Activated CD4-positive, alpha-beta T cell treated with anti-CD3 and anti-CD28 coated beads, Interleukin-2, Interleukin-6, amounts not matched to agents 100 ng/mL and 50 ng/mL, durations not matched to agents 16 hours and 8 hours (primary cell): ENCODE data around the gene ACSF3.

ENCODE experiments used
- DNase-seq: peaks from one replicate; pipeline ENCODE4 v3.0.0-alpha.2; 2020

The ACSF3 gene

DNA sequence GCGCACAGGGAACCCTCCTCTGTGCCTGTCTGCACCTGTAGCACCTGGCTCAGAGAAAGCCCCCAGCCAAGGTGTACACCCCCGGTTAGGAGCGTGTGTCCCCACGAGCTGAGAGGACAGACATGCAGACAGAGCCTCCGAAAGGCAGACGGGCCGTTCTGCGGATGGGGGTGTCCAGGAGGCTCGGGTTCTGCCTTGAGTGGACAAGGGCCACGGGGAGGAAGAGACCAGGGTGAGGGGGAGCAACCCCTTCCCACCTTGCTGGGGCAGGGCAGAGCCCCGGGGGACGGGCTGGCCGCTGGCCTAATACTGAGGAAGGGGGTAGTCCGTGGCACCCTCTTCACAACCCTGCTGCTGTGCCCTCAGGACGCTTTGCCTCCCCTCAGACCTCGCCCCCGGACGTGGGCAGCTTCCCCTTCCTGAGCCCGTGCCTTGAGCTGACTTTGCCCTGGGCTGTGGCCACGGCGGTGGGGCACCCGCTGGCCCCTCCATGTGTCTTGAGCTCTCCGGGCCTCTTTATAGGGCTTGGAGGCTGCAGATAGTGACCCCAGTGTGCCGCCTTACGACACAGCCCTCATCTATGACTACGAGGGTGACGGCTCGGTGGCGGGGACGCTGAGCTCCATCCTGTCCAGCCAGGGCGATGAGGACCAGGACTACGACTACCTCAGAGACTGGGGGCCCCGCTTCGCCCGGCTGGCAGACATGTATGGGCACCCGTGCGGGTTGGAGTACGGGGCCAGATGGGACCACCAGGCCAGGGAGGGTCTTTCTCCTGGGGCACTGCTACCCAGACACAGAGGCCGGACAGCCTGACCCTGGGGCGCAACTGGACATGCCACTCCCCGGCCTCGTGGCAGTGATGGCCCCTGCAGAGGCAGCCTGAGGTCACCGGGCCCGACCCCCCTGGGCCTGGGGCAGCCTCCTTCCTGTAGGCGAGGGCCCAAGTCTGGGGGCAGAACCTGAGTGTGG lies 101.0 kb downstream of the ACSF3 start:
- no peak for DNase-seq

DNA sequence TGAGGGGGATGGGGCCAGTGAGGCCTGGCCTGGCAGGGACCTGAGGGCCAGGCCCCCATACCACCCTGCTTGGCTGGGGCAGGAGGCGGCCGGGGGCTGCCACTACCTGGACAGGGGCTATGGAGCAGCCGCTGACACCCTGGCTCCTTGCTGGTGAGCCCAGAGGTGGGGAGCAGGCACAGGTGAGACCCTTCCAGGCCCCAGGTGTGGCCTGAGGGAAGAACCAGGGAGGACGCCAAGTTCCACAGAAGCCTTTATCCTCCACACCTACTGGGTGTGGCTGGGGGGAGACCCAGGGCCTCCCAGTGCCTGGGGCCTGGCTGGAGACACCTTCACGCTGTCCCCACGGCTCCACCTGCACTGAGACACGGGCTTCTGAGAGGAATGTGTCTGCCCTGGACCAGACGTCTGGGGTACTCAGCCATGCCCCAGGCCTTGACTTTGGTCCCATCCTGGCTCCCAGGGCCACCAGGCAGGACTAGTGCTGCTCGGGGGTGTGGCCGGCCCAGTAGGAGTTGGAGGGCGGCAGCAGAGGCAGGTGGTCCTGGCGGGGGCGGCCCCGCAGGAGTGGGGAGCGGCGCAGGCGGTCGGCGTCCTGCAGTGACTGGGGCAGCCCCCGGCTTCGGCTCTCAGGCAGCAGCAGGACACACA lies 102.0 kb downstream of the ACSF3 start:
- DNase-seq: no peak

DNA sequence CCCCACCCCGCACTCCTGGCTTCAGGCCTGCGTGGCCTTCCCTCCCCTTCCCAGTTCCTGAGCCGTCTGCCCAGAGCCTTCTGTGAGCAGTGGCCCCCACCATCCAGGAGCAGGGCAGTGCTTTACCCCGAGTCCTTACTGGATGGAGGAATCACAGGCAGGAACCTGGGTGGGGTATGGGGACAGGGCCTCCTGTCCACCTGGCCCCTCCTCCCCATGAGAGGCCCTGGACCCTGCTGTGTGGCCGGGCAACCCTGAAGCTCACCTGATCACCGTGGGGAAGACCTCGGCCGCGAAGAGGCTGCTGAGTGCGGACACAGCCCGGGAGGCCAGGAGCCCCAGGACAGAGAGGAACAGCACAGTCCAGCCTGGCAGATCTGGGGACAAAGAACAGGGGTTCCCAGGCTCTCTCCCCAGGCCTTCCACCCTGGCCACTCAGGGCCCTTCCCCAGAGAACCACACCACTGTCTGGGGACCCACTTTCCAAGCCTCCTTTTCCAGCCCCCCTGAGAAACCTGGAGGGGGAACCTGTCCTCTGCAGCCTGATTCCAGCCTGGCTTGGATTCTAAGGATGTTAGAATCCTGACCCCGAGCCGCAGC lies 103.5 kb downstream of the ACSF3 start:
- DNase-seq: no peak

DNA sequence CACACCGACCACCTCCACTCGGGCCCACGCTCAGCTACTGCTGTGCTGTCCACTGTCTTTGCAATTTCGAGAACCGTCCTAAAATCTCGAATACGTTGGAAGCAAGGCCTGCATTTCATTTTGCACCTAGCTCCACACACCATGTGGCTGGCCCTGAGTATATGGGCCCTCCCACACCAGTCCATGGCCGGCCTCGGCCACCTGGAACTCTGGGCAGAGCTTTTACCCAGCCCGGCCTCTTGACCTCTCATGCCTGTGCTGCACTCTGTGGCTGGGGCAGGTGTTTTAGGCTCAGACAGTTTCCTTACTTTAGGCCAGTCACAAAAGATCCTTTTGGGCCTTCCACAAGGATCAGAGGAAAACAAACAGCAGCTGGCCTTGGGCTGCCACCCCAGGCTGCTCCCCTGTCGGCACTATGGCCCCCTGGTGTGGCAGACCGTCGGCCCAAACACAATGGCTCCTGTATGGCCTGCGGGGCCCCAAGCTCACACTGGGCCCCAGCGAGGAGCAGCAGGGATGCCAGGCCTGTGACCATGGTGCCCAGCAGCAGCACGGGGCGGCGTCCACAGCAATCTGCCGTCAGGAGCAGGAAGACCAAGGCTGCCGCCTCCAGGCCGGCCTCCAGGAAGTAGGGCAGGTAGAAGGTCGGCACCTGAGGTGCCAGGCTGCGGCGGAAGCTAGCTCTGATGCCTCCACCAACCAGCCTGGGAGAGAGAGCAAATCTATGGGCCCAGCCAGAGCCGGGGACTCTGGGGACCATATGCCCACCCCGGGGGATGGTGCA lies 104.2 kb downstream of the ACSF3 start:
- DNase-seq: no peak

- DNase-seq: no peak
These were observed 105.0 kb downstream of the ACSF3 start for GRCh38 chr16:89198417-89199240.

DNA sequence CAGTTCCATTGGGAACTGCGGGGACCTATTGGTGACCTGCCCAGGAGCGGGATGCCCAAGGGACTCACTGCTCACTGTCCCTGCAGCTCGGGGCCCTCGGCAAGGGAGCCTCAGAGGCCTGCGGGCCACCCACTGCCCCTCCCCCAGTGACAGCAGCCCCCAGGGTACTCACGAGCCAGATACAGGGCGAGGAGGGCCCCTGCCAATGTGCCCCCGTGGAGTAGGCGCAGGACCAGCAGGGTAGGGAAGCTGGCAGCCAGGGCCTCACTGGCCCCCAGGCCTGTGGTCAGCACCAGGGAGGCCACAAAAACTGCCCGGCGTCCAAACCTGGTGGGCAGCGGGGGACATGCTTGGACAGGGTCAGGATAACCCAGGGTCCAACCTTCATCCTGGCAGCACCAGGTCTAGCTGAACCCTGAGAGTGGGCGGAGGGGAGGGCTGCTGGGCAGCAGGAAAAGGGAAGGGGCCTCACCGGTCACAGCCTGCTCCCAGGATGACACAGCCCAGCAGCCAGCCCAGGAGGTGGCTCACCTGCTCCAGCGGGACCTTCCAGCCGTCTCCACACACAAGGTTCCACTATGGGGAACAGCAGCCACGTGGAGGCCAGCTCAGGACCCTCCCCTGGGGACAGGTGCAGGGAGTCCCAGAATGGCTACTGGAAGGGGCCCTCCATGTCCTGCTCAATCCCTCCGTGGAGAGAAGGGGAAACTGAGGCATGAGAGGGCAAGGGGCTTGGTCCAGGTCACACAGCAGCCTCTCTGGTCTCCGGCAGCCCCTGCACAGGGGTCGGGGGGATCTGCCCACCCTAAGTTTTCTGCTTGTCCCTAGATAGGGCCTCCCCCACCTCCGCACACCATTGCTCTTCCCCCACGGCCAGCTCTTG lies 105.8 kb downstream of the ACSF3 start:
- no peak for DNase-seq

DNA sequence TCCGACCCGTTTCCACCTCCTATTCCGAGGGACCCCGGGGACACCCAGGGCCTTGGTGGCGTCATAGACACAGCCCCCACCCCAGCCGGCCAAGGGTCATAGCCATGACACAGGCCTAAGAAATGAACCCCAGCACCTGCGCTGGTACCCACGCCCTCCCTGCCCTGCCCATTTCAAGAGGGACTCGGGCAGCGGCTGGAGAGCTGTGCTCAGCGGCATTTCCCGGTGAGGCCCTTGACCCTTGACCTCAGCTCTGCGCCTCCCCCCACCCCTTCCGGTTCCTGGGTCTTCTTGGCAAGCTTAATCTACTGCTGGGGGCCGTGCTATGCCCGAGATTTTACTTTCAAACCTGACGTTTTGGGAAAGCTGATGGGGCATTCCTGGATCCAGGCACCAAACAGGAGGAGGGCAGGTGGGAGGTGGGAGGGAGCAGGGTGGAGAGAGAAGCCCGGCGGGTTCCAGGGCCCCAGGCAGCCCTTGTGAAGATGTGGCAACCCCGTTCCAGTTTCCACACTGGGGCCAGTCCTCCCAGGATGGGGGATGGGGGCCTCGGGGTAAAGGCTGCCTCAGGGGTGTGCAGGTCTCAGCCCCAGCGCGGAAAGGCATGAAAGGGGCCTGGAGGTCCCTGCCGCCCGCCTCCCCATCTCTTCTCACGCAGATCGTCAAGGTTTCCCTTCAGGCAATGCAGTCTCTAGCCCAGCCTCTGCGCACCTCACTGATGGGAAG lies 106.6 kb downstream of the ACSF3 start, which contains the start of gene SLC22A31:
TSS of gene SLC22A31 (minus strand) at position 414 of the 726 bp plus-strand sequence. CDS start at position 378, 36 bp downstream.
- no peak for DNase-seq

- no peak for DNase-seq
These were observed 107.3 kb downstream of the ACSF3 start for GRCh38 chr16:89200850-89201411.

GRCh38 chr16:89201439-89202377 lies 108.1 kb downstream of the ACSF3 start:
- DNase-seq: peak; percentile 88

- DNase-seq: no peak
These were observed 109.0 kb downstream of the ACSF3 start for GRCh38 chr16:89202422-89203215.
